ENCODE measurements around the gene PARP15.

DNA sequence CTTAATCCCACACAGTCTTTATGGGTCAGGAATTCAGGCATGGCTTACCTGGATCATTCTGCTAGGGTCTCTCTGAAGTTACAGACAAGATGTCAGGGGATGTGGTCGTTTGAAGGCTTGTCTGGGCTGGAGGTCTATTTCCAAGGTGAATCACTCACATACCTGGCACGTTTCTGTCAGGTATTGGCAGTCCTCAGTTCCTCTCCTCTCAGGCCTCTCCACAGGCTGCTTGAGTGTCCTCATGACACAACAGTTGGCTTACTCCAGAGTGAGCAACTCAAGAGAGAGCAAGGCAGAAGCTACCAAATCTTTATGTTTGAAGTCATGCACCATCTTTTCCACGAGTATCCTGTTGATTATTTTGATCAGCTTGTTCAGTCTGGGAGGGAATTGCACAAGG is 59.2 kb downstream of the PARP15 start:
- no peak for TF ChIP-seq ZNF274 (IDR thresholded peaks at IDR 0.05; ENCODE audit: low read depth, low read length)
- no peak for TF ChIP-seq YY1 (IDR thresholded peaks at IDR 0.05; ENCODE audit: insufficient read depth, insufficient read length)
- TF ChIP-seq SUZ12 (IDR thresholded peaks at IDR 0.05; ENCODE audit: extremely low read depth, insufficient read depth, insufficient read length), result no peak

All from NT2/D1 (cell line).